Heart right ventricle (tissue), 16 donors: ENCODE data around the gene EPOP. TPM values are rescaled to one million over a fixed set of nuclear protein-coding genes. Genes with fewer than 3 reads are reported as not detected.
A peak's percentile ranks its signal among the peaks of the same experiment; 100 is the strongest.

Experiments used
- ATAC-seq, 8 donors: fragments of 200-7000 bp; cut with Tn5 transposase; one replicate each; pipeline ENCODE4 v1.9.1; 2020; ENCODE audit warnings: mild to moderate bottlenecking in 8 of 8, moderate library complexity in 8 of 8, moderate number of reproducible peaks in 1 of 8
- DNase-seq, 2 donors: peaks; one replicate each; pipeline ENCODE4 v3.0.0-alpha.2; 2020
- H3K27ac ChIP-seq, 10 donors: fragments of 200-600 bp; sonication (generic) in 2 of 10; one replicate each; pipeline versions ENCODE4 v1.5.0 to v1.8.0; 2020 to 2022; ENCODE audit warnings: mild to moderate bottlenecking in 3 of 10
- H3K27me3 ChIP-seq, 7 donors: fragments of 200-600 bp; one replicate each; pipeline ENCODE4 v1.8.0; 2021 to 2022; ENCODE audit warnings: mild to moderate bottlenecking in 2 of 7
- H3K36me3 ChIP-seq, 9 donors: fragments of 200-600 bp; sonication (generic) in 1 of 9; one replicate each; pipeline versions ENCODE4 v1.5.0 to v1.8.0; 2020 to 2022; ENCODE audit warnings: mild to moderate bottlenecking in 2 of 9
- H3K4me1 ChIP-seq, 9 donors: fragments of 200-600 bp; sonication (generic) in 1 of 9; one replicate each; pipeline versions ENCODE4 v1.5.0 to v1.8.0; 2020 to 2022; ENCODE audit warnings: mild to moderate bottlenecking in 4 of 9
- H3K4me3 ChIP-seq, 10 donors: fragments of 200-600 bp; sonication (generic) in 2 of 10; one replicate each; pipeline versions ENCODE4 v1.5.0 to v1.8.0; 2020 to 2022; ENCODE audit warnings: mild to moderate bottlenecking in 7 of 10, moderate library complexity in 2 of 10
- H3K9me3 ChIP-seq, 11 donors: fragments of 200-600 bp in 10 of 11; sonication (generic) in 2 of 11; one replicate each; pipeline versions ENCODE4 v1.5.0 to v1.8.0; 2013 to 2022; ENCODE audit warnings: mild to moderate bottlenecking in 2 of 11, control low read depth in 1 of 11, moderate library complexity in 1 of 11
- WGBS, 2 donors: extraction: QIAGEN DNeasy Blood & Tissue Kit; methylation state at CpG; one replicate each; pipeline ENCODE4 v1.1.7; 2013; ENCODE audit warnings: inconsistent platforms in 1 of 2; 5-methylcytosine and 5-hydroxymethylcytosine counted together
- intact Hi-C, 10 donors: fragments of 100-400 bp; cut with DNase I; formaldehyde crosslinking; loops; one replicate each; pipeline versions ENCODE4 v1.11.1 to v1.14.2; 2022
- polyA plus RNA-seq, 2 donors: library from polyadenylated mRNA; stranded (reverse); fragments of 200-250 nt; gene quantifications; one replicate each; pipeline ENCODE4 v1.2.3, GENCODE V29; 2013
- total RNA-seq, 10 donors: library from RNA; stranded (reverse); fragmentation: NEBNext Ultra II Directional in 3 of 10; extraction: Animal tissue kit (Norgen Biotek cat#: 25700) in 3 of 10; gene quantifications; one replicate each; pipeline versions ENCODE4 v1.2.1 to v1.2.4, GENCODE V29; 2021 to 2023
- TF ChIP-seq, protein P1 (sequence below), 9 donors: fragments of 200-600 bp; sonication (generic) in 2 of 9; IDR thresholded peaks; one replicate each; pipeline versions ENCODE4 v1.5.0 to v1.8.0; 2021 to 2022; ENCODE audit warnings: antibody characterized with exemption in 9 of 9, mild to moderate bottlenecking in 5 of 9, moderate library complexity in 1 of 9
- donor health status: Arrhythmogenic right ventricular cardiomyopathy.
- donor health status: ischemic (EF 13 %, LVEDD 7.1; RV severe dilation, severe dysfunction).
- donor health status: healthy with polysubstance abuse.
- donor health status: DM: no; HTN: yes; CAD: no.
- donor health status: DM: no; HTN: no; CAD: no.
- donor health status: ischemic (EF 25% LVEDD 6.9; RV normal size, moderate dysfunction).
- donor health status: ischemic (EF 25% LVEDD 5.7; RV mildly dilated, moderate dysfunction).
- donor health status: healthy.
- donor health status: DM: yes; HTN: yes; CAD: no.
- donor health status: Ischemic cardiomyopathy.
- donor health status: ischemic (EF 35%, LVEDD 5.7; RV mildly dilated, moderate dysfunction).
- donor health status: nonischemic (EF 11% LVEDD 7.7; RV severe dilation, severe dysfunction).
- donor health status: DM: yes; HTN: yes; CAD: no.
- donor health status: PGD.
- donor health status: ischemic (EF 29% LVEDD 5.4; RV normal size, mild dysfunction).
- donor health status: nonischemic (EF 23%, LVEDD 6.1; RV moderate dilation, normal function).

EPOP gene
- total and polyA plus RNA-seq, 12 donors, result 0.25 to 2.2 (median 0.73) TPM

- no peaks in the 10 kb centered on the region for H3K9me3 ChIP-seq
- WGBS, 2 donors, result 87 to 92% methylated on average over 3 of the region's 3 CpGs
- ATAC-seq (no peak), DNase-seq (no peak)
- no peak overlapping the region for H3K4me3 ChIP-seq
- H3K27me3 ChIP-seq, result no peaks in the 10 kb centered on the region
- H3K27ac ChIP-seq, result peak overlapping the region in 1 of 10 donors; percentile 16
- TF ChIP-seq, protein P1, sequence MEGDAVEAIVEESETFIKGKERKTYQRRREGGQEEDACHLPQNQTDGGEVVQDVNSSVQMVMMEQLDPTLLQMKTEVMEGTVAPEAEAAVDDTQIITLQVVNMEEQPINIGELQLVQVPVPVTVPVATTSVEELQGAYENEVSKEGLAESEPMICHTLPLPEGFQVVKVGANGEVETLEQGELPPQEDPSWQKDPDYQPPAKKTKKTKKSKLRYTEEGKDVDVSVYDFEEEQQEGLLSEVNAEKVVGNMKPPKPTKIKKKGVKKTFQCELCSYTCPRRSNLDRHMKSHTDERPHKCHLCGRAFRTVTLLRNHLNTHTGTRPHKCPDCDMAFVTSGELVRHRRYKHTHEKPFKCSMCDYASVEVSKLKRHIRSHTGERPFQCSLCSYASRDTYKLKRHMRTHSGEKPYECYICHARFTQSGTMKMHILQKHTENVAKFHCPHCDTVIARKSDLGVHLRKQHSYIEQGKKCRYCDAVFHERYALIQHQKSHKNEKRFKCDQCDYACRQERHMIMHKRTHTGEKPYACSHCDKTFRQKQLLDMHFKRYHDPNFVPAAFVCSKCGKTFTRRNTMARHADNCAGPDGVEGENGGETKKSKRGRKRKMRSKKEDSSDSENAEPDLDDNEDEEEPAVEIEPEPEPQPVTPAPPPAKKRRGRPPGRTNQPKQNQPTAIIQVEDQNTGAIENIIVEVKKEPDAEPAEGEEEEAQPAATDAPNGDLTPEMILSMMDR (IDR thresholded peaks at IDR 0.05), result no peak
- intact Hi-C loops, result loop anchor here in 1 of 10 donors (2.0 kb wide), 1 partner anchor 14 kb away; no protein-coding TSS in a partner anchor
- peaks cover 7 to 61% (median 30%) of the 10 kb centered on the region in 9 donors for H3K4me1 ChIP-seq
- H3K36me3 ChIP-seq, result peaks cover 0 to 87% (median 30%) of the 10 kb centered on the region in 9 donors
Measured at GRCh38 chr17:38710604-38710962, 35.8 kb upstream of the EPOP start.

GRCh38 chr17:38709864-38710603 lies 35.3 kb upstream of the EPOP start:
- intact Hi-C loops, result loop anchor here in 2 of 10 donors (2.0 to 5.0 kb wide), 2 partner anchors 15 to 32 kb away; no protein-coding TSS in a partner anchor
- no peak for ATAC-seq
- peaks cover 0 to 82% (median 25%) of the 10 kb centered on the region in 9 donors for H3K36me3 ChIP-seq

GRCh38 chr17:38709104-38709820 lies 34.5 kb upstream of the EPOP start:
- H3K27ac ChIP-seq, result no peak overlapping the region
- DNase-seq, result no peak
- WGBS, 2 donors, result 90% methylated on average over 18 of the region's 18 CpGs
- ATAC-seq, result no peak
- TF ChIP-seq, protein P1 (IDR thresholded peaks at IDR 0.05), result no peak
- no peak overlapping the region for H3K4me3 ChIP-seq
- H3K4me1 ChIP-seq, result peaks cover 7 to 64% (median 33%) of the 10 kb centered on the region in 9 donors
- H3K36me3 ChIP-seq, result peaks cover 0 to 74% (median 25%) of the 10 kb centered on the region in 9 donors
- no peaks in the 10 kb centered on the region for H3K27me3 ChIP-seq
- no peaks in the 10 kb centered on the region for H3K9me3 ChIP-seq
- intact Hi-C loops, result loop anchor here in 1 of 10 donors (5.0 kb wide), 1 partner anchor 33 kb away; no protein-coding TSS in a partner anchor

More at GRCh38 chr17:38709864-38710603, 35.3 kb upstream of the EPOP start:
- DNase-seq, result no peak
- Histone ChIP-seq H3K27me3 (no peaks in the 10 kb centered on the region), H3K9me3 (no peaks in the 10 kb centered on the region), H3K4me1 (peaks cover 7 to 61% (median 30%) of the 10 kb centered on the region in 9 donors), H3K4me3 (no peak overlapping the region), H3K27ac (peak overlapping the region in 1 of 10 donors; percentile 16)
- TF ChIP-seq, protein P1 (IDR thresholded peaks at IDR 0.05), result no peak
- 74 to 78% methylated on average over 13 of the region's 13 CpGs for WGBS, 2 donors

DNA sequence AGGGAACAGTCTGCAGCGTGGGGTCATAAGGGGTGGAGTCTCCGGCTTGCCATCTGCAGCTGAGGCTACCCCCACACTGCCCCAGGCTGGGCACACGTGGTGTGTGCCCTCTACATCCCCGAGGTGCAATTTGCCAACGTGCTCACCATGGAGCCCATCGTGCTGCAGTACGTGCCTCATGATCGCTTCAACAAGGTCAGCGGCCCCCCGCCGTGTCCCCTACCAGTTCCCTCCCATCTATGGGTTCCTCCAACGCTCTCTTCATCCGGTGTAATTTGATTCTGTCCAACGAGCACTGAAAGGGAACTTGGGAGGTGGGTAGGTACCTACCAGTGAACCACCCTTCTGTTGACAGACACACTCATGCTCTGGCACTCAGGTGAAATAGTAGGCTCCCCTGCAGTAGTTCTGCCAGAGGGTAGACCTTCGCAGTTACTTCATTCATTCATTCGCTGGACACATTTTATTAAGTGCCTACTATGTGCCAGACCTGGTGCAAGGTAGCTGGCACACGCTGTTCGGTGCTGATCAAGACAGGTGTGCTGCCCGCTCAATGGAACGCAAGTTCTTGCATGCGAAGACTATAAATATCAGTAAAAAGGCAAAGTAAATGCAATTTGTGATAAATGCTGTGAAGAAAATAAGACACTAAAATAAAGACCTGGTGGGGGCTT lies 33.1 kb upstream of the EPOP start:
- no peak overlapping the region for H3K4me3 ChIP-seq
- peaks cover 7 to 77% (median 46%) of the 10 kb centered on the region in 9 donors for H3K4me1 ChIP-seq
- H3K27ac ChIP-seq, result no peak overlapping the region
- intact Hi-C loops, result loop anchor here in 2 of 10 donors (2.0 to 5.0 kb wide), 2 partner anchors 21 to 34 kb away; no protein-coding TSS in a partner anchor
- 80 to 81% methylated on average over 21 of the region's 21 CpGs for WGBS, 2 donors
- H3K27me3 ChIP-seq, result no peaks in the 10 kb centered on the region
- TF ChIP-seq, protein P1 (IDR thresholded peaks at IDR 0.05), result no peak
- peaks cover 0 to 59% (median 17%) of the 10 kb centered on the region in 9 donors for H3K36me3 ChIP-seq
- no peak for DNase-seq
- ATAC-seq, result no peak
- no peaks in the 10 kb centered on the region for H3K9me3 ChIP-seq
